Hepatocyte (in vitro differentiated cells): ENCODE results near the gene NPIPA5.
"Not testable (repeated sequence)": the region's sequence is repeated elsewhere in the genome, so short reads cannot be mapped to it uniquely, and the experiment has no call there.

Source experiments
- EZH2 ChIP-seq: fragments of 200-600 bp; sonication (generic); IDR thresholded peaks from 2 replicates; pipeline ENCODE4 v1.6.1; 2016; ENCODE audit warnings: antibody characterized with exemption, mild to moderate bottlenecking, borderline replicate concordance
- EZH2phosphoT487 ChIP-seq: fragments of 200-600 bp; sonication (generic); IDR thresholded peaks from one replicate; pipeline ENCODE4 v1.6.1; 2018; ENCODE audit warnings: antibody characterized with exemption, mild to moderate bottlenecking, low read depth, moderate library complexity; ENCODE audit not compliant: unreplicated experiment, severe bottlenecking
- TF ChIP-seq, protein P1 (sequence below): fragments of 200-600 bp; sonication (generic); IDR thresholded peaks from 2 replicates; pipeline ENCODE4 v1.5.1; 2016; ENCODE audit warnings: antibody characterized with exemption, mild to moderate bottlenecking; ENCODE audit not compliant: poor library complexity

DNA sequence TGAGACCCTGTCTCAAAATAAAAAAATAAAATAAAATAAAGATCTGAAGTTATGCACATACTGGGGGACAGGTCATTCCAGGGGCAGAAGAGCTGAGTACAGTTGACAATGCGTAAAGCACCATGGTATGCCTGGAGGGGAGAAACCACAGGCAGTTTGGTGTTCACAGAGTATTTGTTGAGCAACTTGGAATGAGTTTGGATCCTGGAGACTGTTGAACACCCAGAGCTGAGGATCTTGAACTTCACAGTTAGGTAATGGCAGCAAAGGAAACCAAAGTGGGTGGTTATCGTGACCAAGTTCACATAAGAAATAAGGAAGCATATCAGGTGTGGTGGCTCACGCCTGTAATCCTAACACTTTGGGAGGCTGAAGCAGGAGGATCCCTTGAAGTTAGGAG lies 26.0 kb upstream of the NPIPA5 start:
- TF ChIP-seq, protein P1, sequence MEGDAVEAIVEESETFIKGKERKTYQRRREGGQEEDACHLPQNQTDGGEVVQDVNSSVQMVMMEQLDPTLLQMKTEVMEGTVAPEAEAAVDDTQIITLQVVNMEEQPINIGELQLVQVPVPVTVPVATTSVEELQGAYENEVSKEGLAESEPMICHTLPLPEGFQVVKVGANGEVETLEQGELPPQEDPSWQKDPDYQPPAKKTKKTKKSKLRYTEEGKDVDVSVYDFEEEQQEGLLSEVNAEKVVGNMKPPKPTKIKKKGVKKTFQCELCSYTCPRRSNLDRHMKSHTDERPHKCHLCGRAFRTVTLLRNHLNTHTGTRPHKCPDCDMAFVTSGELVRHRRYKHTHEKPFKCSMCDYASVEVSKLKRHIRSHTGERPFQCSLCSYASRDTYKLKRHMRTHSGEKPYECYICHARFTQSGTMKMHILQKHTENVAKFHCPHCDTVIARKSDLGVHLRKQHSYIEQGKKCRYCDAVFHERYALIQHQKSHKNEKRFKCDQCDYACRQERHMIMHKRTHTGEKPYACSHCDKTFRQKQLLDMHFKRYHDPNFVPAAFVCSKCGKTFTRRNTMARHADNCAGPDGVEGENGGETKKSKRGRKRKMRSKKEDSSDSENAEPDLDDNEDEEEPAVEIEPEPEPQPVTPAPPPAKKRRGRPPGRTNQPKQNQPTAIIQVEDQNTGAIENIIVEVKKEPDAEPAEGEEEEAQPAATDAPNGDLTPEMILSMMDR, result not testable (repeated sequence)
- not testable (repeated sequence) for TF ChIP-seq EZH2, EZH2phosphoT487
